GM21723 (cell line): ENCODE data around the gene IRAK2.
"Not testable (repeated sequence)": the region's sequence is repeated elsewhere in the genome, so short reads cannot be mapped to it uniquely, and the experiment has no call there.

Experiments
- ATAC-seq: cut with Tn5 transposase; IDR thresholded peaks from one replicate; pipeline ENCODE4 v1.9.1; 2021; ENCODE audit warnings: mild to moderate bottlenecking, moderate library complexity; ENCODE audit not compliant: unreplicated experiment

Gene IRAK2

DNA sequence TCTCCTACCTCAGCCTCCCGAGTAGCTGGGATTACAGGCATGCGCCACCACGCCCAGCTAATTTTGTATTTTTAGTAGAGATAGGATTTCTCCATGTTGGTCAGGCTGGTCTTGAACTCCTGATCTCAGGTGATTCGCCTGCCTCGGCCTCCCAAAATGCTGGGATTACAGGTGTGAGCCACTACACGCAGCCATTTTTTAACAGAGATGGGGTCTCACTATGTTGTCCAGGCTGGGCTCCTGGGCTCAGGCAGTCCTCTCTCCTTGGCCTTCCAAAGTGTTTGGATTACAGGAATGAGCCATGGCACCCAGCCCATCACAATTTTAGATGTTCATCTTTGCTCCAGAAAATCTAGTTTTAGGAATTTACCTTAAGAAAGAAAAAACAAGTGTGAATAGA, 6.2 kb upstream of the IRAK2 start:
- ATAC-seq: not testable (repeated sequence)

GRCh38 chr3:10160346-10160745, 4.4 kb upstream of the IRAK2 start:
- ATAC-seq: no peak

GRCh38 chr3:10160925-10161324, 3.8 kb upstream of the IRAK2 start:
- no peak for ATAC-seq

GRCh38 chr3:10162185-10162584, 2.5 kb upstream of the IRAK2 start:
- ATAC-seq: no peak

- not testable (repeated sequence) for ATAC-seq
Observed at GRCh38 chr3:10164201-10164545, 546 bp upstream of the IRAK2 start.

DNA sequence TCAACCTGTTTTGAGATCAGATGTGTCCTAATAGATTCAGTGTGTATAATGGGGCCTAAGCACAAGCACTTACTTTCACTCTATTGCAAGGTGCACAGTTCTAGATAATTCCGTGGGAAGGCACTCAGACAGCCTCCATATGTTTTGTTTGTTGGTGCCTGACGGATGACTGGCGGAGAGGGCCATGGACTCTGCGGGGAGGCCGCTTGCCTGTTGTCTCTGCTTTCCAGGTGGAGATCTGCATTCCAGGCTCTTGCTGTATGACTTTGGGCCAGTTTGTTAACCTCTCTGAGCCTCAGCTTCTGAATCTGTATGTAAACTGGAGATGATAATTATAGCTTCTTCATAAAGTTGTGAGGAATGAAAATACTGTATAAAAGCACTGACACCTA, 1.5 kb downstream of the IRAK2 start:
- ATAC-seq: no peak

DNA sequence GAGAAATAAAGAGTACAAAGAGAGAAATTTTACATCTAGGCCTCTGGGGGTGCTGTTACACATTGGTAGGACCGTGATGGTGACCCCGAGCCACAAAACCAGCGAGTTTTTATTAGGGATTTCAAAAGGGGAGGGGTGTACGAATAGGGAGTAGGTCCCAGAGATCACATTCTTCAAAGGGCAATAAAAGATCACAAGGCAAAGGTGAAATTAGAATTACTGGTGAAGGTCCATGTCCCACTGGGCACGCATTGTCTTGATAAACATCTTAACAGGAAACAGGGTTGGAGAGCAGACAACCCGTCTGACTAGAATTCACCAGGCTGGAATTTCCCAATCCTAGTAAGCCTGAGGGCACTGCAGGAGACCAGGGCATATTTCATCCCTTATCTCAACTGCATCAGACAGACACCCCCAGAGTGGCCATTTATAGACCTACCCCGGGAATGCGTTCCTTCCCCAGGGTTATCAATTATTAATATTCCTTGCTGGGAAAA, 4.3 kb downstream of the IRAK2 start:
- ATAC-seq: no peak

GRCh38 chr3:10170915-10171478, 6.3 kb downstream of the IRAK2 start:
- no peak for ATAC-seq

- no peak for ATAC-seq
Observed at GRCh38 chr3:10173095-10173925, 8.6 kb downstream of the IRAK2 start.

DNA sequence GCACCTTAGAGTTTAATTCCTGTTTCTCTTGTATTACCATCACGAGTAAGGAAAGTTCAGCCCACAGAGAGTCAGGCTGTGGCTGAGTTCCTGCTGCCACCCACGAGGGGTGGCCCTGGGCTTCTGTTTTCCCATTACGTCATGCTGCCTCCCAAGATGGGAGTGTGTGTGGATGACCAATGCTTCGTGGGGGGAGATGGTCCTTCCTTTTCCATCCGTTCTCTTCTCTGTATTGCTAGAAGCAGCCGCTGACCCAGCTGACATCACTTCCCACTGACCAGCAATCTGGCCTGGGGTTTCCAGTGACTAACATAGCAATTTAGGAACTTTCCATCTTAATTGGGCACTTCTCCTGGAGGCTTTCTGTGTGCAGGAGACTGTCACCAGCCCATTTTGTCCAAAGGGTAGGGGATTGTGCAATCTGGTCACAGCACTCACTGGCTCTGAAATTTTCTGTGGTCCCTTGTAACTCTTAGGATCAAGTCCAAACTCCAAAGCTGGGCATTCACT, 9.3 kb downstream of the IRAK2 start:
- ATAC-seq: peak; percentile 48

DNA sequence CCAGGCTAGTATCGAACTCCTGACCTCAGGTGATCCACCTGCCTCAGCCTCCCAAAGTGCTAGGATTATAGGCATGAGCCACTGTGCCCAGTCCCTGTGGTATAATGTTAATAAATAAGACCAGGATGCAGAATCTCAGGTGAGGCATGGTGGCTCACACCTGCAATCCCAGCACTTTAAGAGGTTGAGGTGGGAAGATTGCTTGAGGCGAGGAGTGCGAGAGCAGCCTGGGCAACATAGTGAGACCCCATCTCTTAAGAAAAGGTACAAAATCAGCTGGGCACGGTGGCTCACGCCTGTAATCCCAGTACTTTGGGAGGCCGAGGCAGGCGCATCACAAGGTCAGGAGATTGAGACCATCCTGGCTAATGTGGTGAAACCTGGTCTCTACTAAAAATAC, 10.6 kb downstream of the IRAK2 start:
- ATAC-seq: not testable (repeated sequence)

- ATAC-seq: not testable (repeated sequence)
Observed at GRCh38 chr3:10176150-10176549, 11.4 kb downstream of the IRAK2 start.

DNA sequence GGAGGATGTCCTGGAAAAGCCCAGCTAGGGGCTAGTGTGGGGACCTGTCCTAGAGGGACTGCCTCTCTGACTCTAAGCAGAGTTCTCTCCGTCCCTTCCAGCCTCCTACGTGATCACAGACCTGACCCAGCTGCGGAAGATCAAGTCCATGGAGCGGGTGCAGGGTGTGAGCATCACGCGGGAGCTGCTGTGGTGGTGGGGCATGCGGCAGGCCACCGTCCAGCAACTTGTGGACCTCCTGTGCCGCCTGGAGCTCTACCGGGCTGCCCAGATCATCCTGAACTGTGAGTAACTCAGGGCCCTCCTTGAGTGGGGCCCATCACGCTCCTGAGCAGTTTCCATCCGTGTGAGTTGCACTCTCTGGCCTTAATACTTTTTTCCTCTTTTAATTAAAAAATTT, 13.0 kb downstream of the IRAK2 start:
- no peak for ATAC-seq

DNA sequence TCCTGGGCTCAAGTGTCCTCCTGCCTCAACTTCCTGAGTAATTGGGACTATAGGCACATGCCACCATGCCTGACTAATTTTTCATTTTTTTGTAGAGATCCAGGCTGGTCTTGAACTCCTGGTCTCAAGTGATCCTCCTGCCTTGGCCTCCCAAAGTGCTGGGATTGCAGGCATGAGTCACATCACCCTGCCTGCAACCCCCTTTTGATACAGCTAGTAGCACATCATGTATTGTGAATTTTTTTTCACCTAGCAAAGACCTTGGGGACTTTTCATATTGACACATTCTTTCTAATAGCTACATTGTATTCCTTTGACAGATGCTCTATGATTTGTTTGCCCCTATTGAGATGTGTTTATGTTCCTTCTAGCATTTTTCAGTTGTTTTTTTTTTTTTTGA, 14.2 kb downstream of the IRAK2 start:
- ATAC-seq: no peak

GRCh38 chr3:10180289-10180688, 15.6 kb downstream of the IRAK2 start:
- ATAC-seq: no peak

- ATAC-seq: no peak
Observed at GRCh38 chr3:10180738-10181295, 16.1 kb downstream of the IRAK2 start.

DNA sequence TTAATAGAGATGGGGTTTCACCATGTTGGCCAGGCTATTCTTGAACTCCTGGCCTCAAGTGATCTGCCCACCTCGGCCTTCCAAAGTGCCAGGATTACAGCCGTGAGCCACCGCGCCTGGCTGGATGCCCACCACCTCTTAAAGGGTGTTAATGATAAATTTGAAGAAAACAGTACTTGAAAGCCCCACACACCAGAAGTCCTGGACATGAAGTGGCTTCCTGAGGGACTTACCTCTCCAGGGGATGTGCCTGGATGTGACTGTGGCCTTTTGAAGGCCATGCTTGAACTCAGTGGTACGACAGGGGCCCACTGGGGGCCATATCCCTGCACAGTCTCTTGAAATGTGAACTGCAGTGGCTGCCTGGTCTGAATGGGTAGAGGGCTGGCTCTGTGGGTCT, 18.2 kb downstream of the IRAK2 start:
- ATAC-seq: no peak

DNA sequence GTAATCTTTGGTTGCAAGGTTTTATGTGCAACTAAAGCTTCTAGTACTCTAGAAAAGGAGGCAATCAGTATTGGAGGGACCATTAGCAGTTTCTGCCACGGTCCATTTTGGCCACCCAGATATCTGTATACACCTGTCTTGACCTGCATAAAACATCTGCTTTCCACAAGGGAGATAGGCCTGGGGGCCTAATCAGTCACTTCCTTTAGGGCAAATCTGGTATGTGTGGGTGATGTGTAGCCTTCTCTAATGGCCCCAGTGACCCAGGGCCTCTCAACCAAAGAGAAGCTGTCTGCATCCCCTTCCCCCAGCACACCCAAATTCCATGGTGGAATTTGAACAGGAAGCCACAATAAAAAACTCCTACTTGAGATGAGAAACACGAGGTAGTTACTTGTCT, 19.5 kb downstream of the IRAK2 start:
- ATAC-seq: no peak

DNA sequence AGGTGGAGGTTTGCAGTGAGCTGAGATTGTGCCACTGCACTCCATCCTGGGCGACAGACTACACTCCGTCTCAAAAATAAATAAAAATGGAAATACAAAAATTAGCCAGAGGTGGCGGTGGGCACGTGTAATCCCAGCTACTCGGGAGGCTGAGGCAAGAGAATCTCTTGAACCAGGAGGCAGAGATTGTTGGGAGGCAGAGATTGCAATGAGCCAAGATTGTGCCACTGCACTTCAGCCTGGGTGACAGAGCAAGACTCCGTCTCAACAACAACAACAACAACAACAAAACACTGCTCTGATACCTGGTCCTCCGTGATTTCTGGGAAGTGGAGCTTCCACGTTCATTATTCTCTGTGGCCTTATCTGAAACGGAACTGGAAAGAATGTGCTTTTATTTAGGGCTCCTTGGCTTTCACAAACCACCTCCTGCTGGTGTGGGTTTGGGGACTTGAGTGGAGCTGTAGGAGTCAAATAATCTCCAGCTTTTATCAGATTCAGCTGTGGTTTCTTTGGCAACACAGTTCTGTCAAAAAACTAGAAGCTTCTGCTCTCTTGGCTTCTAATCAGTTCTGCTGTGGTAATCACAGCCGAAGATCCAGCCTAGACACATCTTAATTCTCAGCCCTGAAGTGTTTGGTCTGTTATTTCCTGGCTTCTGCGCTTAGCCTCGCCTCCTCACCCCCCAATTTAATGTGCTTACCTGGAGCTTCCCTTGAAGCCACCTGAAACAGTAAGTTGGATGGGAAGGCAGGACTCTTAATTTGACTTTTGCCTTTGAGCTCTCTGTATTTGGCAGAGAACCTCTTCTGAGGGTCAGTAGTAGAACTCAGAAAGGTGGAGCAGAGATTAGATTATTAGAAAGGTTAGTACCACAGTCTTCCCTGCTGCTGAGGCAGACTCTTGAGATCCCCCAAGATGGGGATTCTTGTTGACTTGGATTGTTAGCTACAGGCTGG, 21.4 kb downstream of the IRAK2 start:
- ATAC-seq: no peak

GRCh38 chr3:10187290-10187876, 22.7 kb downstream of the IRAK2 start:
- ATAC-seq: no peak

GRCh38 chr3:10187944-10188343, 23.2 kb downstream of the IRAK2 start:
- no peak for ATAC-seq
